PC-3 (cell line): ENCODE measurements around the gene PKDCC. TPM values are rescaled to one million over a fixed set of nuclear protein-coding genes. Genes with fewer than 3 reads are reported as not detected.
A peak's percentile ranks its signal among the peaks of the same experiment; 100 is the strongest.

ENCODE experiments used
- ATAC-seq: fragments of 200-7000 bp; cut with Tn5 transposase; 2 replicates; pipeline ENCODE4 v1.9.1; 2020; ENCODE audit warnings: mild to moderate bottlenecking, moderate library complexity
- BruUV-seq: library from RNA; stranded (reverse); fragments of 400-500 nt; replicated peaks from 2 replicates; lab custom pipeline; 2021; lab: Mats Ljungman, UMichigan
- CTCF ChIA-PET: fragments of 300-600 bp; sonication (Branson Sonifier 250); formaldehyde crosslinking; loops from one replicate; lab custom pipeline; 2022; ENCODE audit warnings: antibody characterized with exemption; lab: Charles Lee
- POLR2A ChIA-PET: fragments of 300-600 bp; sonication (Branson Sonifier 250); formaldehyde crosslinking; loops from one replicate; lab custom pipeline; 2022; ENCODE audit warnings: antibody characterized with exemption; ENCODE audit not compliant: unreplicated experiment; lab: Charles Lee
- DNase-seq: peaks from one replicate; pipeline ENCODE4 v3.0.0-alpha.2; 2015
- H2AFZ ChIP-seq: fragments of 300-600 bp; sonication (generic); 2 replicates; pipeline ENCODE4 v1.6.0; 2016; ENCODE audit warnings: antibody characterized with exemption, low read length
- H3F3A ChIP-seq: fragments of 300-600 bp; sonication (generic); one replicate; pipeline ENCODE4 v1.6.0; 2017; ENCODE audit warnings: antibody characterized with exemption, low read length, control low read depth, mild to moderate bottlenecking; ENCODE audit not compliant: unreplicated experiment
- H3K27ac ChIP-seq: fragments of 300-600 bp; sonication (generic); 2 replicates; pipeline ENCODE4 v1.5.1; 2016; ENCODE audit warnings: mild to moderate bottlenecking, low read length
- H3K27me3 ChIP-seq: fragments of 300-600 bp; sonication (generic); 2 replicates; pipeline ENCODE4 v1.6.1; 2016; ENCODE audit warnings: low read length, mixed read lengths
- H3K36me3 ChIP-seq: fragments of 300-600 bp; sonication (generic); 2 replicates; pipeline ENCODE4 v1.6.1; 2016; ENCODE audit warnings: low read depth, mixed run types, low read length, mixed read lengths
- H3K4me1 ChIP-seq: fragments of 300-600 bp; sonication (generic); 2 replicates; pipeline ENCODE4 v1.5.1; 2016; ENCODE audit warnings: low read length; ENCODE audit not compliant: insufficient read depth
- H3K4me2 ChIP-seq: fragments of 300-600 bp; sonication (generic); 2 replicates; pipeline ENCODE4 v1.6.0; 2016; ENCODE audit warnings: low read length
- H3K4me3 ChIP-seq: fragments of 300-600 bp; sonication (generic); 2 replicates; pipeline ENCODE4 v1.5.1; 2016; ENCODE audit warnings: mild to moderate bottlenecking, low read length, mixed read lengths
- H3K79me2 ChIP-seq: fragments of 300-600 bp; sonication (generic); 2 replicates; pipeline ENCODE4 v1.6.1; 2017; ENCODE audit warnings: low read length, mixed read lengths
- H3K9ac ChIP-seq: fragments of 300-600 bp; sonication (generic); 2 replicates; pipeline ENCODE4 v1.6.0; 2016; ENCODE audit warnings: mild to moderate bottlenecking, low read length
- H3K9me2 ChIP-seq: fragments of 300-600 bp; sonication (generic); replicated peaks from 2 replicates; pipeline ENCODE4 v1.6.1; 2016; ENCODE audit warnings: mixed run types, low read length, mixed read lengths
- H3K9me3 ChIP-seq: fragments of 300-600 bp; sonication (generic); 2 replicates; pipeline ENCODE4 v1.6.1; 2016; ENCODE audit warnings: low read length, mixed read lengths
- H4K20me1 ChIP-seq: fragments of 300-600 bp; sonication (generic); 2 replicates; pipeline ENCODE4 v1.6.1; 2016; ENCODE audit warnings: low read length, mixed read lengths
- CTCF ChIP-seq: fragments of 300-600 bp; sonication (generic); conservative IDR thresholded peaks from 2 replicates; pipeline ENCODE4 v1.5.1; 2017; ENCODE audit warnings: antibody characterized with exemption, low read depth, mild to moderate bottlenecking, low read length
- EZH2 ChIP-seq: fragments of 300-600 bp; sonication (generic); IDR thresholded peaks from one replicate; pipeline ENCODE4 v1.6.1; 2017; ENCODE audit warnings: antibody characterized with exemption, mild to moderate bottlenecking, low read length; ENCODE audit not compliant: unreplicated experiment
- EZH2phosphoT487 ChIP-seq: fragments of 300-600 bp; sonication (generic); IDR thresholded peaks from 2 replicates; pipeline ENCODE4 v1.6.1; 2018; ENCODE audit warnings: mild to moderate bottlenecking, antibody characterized with exemption, low read length, borderline replicate concordance
- intact Hi-C: fragments of 100-400 bp; cut with micrococcal nuclease; formaldehyde crosslinking; loops from 2 replicates; pipeline ENCODE4 v1.9.0; 2023
- total RNA-seq: library from RNA; depleted of rRNA; stranded (reverse); fragments of >200 nt; gene quantifications from 2 replicates; pipeline ENCODE4 v1.2.3, GENCODE V29; 2014

The PKDCC gene
- total RNA-seq, 1 experiment from 2014 or later = 2.1 TPM

- TF ChIP-seq EZH2 = no peak
- no peak for TF ChIP-seq CTCF
- no peak for TF ChIP-seq EZH2phosphoT487
- BruUV-seq = no TSS peak
- Histone ChIP-seq H3K4me3 (no peak overlapping the region), H3K27me3 (no peaks in the 10 kb centered on the region), H3K4me1 (peaks cover 18% of the 10 kb centered on the region), H2AFZ (no peak overlapping the region), H4K20me1 (no peaks in the 10 kb centered on the region), H3K9me2 (no peaks in the 10 kb centered on the region), H3K9me3 (no peaks in the 10 kb centered on the region), H3K36me3 (no peaks in the 10 kb centered on the region), H3K79me2 (no peaks in the 10 kb centered on the region), H3K4me2 (no peak overlapping the region), H3K9ac (no peak overlapping the region), H3K27ac (no peak overlapping the region), H3F3A (no peaks in the 10 kb centered on the region)
- ATAC-seq (no peak), DNase-seq (no peak)
- CTCF ChIA-PET = interaction anchor here (1.3 kb wide), 1 partner anchor 237 kb away, joined by 6 read pairs; no protein-coding TSS in a partner anchor
- intact Hi-C loops = no loop called here
- POLR2A ChIA-PET = interaction anchor here (0.6 kb wide), 1 partner anchor 36 kb away, joined by 3 read pairs; no protein-coding TSS in a partner anchor
Measured at GRCh38 chr2:42091671-42092070, 43.9 kb downstream of the PKDCC start.

GRCh38 chr2:42092084-42092996 is 44.5 kb downstream of the PKDCC start:
- Histone ChIP-seq H4K20me1 (no peaks in the 10 kb centered on the region), H3K9ac (no peak overlapping the region), H3K27ac (no peak overlapping the region), H3F3A (no peaks in the 10 kb centered on the region), H3K4me3 (no peak overlapping the region), H3K27me3 (no peaks in the 10 kb centered on the region), H3K4me1 (peaks cover 11% of the 10 kb centered on the region), H3K4me2 (no peak overlapping the region), H2AFZ (peak overlapping the region; percentile 15; the same call in 1 of the 2 replicates), H3K9me2 (no peaks in the 10 kb centered on the region), H3K36me3 (no peaks in the 10 kb centered on the region), H3K9me3 (no peaks in the 10 kb centered on the region), H3K79me2 (no peaks in the 10 kb centered on the region)
- TF ChIP-seq CTCF (no peak), EZH2phosphoT487 (no peak), EZH2 (no peak)
- ChIA-PET CTCF (interaction anchor here (1.3 kb wide), 1 partner anchor 236 kb away, joined by 6 read pairs; no protein-coding TSS in a partner anchor), POLR2A (interaction anchor here (0.6 kb wide), 1 partner anchor 235 kb away, joined by 3 read pairs; no protein-coding TSS in a partner anchor)
- DNase-seq (peak; percentile 56), ATAC-seq (peak; percentile 60)
- intact Hi-C loops = no loop called here
- BruUV-seq = no TSS peak
